HG03575 (cell line): ENCODE measurements around the gene HMGB3.
A peak's percentile ranks its signal among the peaks of the same experiment; 100 is the strongest.
"Not testable (repeated sequence)": the region's sequence is repeated elsewhere in the genome, so short reads cannot be mapped to it uniquely, and the experiment has no call there.

Experiments used
- ATAC-seq: cut with Tn5 transposase; IDR thresholded peaks from one replicate; pipeline ENCODE4 v1.9.1; 2021; ENCODE audit not compliant: unreplicated experiment, insufficient number of reproducible peaks, low FRiP score; ENCODE audit errors: extremely low read depth

The HMGB3 gene

DNA sequence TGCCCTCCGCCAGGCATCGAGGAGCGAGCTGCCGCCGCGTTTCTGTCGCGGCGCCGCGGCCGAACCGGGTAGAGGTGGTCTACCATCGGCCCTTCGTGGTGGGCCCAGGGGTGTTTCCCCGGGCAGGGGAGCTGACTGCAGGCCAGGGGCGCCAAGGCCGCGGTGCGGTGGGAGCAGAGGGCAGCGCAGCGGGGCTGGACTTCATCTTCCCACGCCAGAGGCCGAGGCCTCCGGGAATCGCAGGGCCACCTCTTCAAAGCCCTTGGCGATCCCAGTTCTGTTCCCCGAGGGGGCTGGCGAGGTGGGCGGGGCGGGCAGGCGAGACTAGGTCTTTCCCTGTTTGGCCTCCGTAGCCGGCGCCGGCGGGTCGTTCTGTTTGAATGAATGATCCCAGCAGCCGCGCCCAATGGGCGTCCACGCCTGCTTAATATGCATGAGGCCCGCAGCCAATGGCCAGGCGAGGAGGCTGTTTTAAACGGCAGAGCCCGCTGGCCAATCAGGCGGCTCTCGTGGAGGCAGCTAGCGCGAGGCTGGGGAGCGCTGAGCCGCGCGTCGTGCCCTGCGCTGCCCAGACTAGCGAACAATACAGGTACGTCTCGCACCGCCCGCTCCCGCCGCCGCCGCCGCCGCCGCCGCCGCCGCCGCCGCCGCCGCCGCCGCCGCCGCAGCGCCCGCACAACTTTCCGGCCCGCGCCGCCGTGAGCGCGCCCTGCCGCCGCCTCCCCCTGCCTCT, at the start of gene HMGB3:
TSS of gene HMGB3 (plus strand) at position 548 of the 733 bp plus-strand sequence. CDS start 2,265 bp downstream, outside the sequence.
- ATAC-seq, result peak; percentile 94

DNA sequence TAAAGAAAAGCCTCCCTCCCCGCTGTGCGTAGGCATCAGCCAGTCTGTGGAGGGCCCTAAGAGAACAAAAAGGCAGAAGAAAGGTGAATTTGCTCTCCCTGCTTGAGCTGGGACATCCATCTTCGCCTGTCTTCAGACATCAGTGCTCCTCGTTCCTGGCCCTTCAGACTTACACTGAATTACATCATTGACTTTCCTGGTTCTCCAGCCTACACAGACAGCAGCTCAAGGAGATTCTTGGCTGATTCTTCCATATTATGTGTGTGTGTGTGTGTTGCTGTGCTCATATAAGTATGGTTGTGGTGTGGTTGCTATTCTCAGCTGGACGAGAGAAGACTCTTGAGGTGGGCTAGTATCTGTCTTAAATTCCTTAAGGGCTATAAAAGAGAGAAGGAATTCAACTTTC, 49.2 kb upstream of the HMGB3 start:
- no peak for ATAC-seq

DNA sequence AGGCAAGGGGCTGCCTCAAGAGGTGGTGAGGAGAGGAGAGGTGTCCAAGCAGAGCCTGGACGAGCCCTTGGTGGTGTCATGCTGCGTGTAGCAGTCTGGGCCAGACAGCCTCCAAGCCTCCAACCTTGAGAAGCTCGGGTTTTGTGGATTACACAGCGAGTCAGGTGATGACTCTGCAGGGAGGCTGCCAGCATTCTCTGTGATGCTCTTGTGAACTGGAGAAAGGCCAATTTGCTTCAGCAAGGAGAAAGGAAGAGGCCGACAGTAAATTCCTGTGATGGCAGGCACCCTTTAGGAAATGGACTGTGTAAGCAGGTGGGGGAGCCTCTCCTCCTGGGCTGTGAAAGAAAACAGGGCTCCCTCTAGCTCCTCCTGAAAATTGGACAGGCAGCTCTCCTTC, 48.7 kb upstream of the HMGB3 start:
- no peak for ATAC-seq

DNA sequence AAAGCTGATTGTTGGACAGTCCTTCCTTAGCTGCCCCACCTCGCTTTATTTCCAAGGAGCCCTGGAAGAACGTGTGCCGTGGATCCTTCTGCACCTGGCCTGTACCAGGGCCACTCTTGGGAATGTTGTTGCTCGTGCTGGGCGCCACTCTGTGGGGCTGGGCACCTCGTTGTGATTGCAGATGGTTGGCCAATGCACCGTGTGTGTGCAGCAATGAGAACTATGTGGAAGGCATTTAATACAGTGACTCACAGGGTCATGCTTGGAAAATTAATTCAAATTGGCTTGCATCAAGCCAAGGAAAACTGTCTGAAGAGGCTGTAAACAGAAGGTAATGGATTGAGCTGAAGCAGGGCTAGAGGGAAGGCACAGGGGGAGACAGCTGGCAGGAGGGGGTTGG, 47.7 kb upstream of the HMGB3 start:
- no peak for ATAC-seq

DNA sequence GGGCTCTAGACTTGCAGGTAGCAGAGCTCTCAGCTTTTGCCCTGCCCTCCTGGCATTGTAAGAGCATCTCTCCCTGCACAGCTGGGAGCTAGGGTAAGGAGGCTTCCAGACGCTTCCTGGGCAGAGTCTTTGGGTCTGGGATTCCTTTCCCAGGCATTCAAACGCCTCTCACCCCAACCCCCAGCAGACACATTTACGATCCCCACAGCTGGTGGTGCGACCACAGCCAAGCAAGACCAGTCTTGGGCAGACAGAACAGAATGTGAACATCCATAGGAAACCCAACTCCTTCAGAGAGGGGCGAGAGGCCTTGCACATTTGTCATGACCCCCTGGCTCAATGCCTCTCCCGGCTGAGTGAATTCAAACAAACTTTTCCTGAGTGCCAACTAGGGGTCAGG, 46.6 kb upstream of the HMGB3 start:
- no peak for ATAC-seq

DNA sequence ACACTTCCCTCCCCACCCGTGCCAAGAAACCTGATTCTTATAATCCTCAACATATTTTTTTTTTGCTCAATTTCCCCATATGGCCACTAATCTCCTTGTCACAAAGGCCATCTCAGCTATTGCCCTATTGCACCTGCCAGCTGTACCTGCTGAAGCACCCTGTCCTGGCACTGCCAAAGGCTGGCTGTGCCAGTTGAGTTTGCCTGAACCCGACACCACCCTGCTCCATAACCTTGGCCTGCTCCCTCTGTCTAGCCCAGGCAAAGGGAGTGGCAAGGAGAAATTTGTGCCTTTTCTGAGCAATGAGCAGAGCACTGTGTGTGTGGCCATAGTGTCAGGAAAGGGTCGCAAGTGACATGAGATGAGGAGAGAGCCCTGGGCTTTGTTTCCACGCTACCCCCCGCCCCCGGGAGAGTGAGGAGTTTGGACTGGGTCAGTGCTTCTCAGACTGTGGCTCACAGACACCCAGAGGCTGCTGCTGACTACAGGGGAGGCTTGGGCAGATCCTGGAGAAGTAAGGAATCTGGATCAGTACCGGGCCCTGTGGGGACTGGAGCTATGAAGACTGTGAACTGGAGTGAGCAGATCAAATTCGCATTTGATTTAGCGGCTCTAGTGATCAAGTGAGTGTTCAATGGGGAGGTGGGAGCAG, 42.2 kb upstream of the HMGB3 start:
- no peak for ATAC-seq

DNA sequence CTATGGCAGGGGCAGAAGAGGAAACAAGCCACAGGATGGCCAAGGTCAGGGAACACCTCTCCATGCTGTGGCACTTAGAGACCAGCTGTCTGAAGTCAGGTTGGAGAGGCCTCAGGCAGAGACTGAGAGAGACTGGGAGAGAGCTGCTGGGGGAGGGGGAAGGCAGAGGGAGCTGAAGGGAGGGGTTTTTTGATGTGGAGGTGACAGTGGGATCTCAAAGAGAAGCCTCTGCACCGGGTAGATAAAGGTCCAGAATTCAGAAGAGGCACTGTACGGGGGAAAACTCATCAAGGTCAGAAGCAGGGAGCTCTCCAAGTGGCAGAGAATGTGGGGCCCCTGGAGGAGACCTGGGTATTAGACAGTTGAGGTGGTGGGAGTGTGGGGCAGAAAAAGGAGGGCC, 41.6 kb upstream of the HMGB3 start:
- no peak for ATAC-seq

DNA sequence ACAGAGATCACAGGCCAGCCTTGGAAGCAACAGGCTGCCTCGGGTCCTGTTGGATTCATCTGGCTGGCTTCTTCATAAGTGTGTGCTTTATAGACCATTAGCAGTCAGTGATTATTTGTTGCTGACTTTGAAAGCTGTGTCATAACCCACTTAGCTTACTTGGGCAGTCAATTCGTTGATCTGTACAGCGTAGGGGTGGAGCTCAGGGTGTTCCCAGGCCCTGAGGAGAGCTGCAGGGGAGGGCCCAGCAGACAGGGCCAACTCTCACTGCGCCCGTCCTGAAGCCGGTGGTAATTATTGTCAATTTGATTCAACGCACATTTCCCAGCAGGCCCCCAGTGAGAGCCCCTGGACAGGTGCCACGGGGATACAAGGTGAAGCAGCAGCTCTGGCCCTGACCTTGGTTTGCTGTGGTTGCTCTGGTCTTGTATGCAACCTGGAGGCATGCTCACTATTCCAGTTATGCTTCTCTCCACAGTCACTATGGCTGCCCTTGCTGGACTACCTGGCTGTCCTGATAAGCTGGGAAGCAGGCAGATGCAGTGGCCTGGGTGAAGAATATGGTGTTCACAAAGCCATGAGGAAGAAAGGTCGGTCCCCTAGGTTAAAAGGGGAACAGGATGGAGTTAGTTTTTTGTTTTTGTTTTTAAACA, 40.1 kb upstream of the HMGB3 start:
- ATAC-seq, result no peak

DNA sequence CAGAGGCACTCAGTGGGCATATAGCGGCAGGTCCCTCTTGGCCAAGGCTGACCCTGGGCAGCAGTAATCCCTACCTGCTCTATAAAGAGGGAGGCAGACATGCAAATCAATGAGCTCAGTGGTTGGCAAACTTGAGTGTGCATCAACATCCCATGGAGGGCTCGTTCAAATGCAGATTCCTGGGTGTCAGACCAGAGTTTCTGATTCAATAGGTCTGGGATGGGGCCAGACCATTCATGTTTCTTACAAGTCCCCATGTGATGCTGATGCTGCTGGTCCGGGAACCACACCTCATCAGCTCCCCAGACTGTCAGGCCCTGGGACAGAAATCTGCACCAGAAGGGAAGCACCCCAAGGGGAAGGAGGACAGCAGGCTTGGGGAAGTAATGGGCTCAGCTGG, 38.9 kb upstream of the HMGB3 start:
- no peak for ATAC-seq

DNA sequence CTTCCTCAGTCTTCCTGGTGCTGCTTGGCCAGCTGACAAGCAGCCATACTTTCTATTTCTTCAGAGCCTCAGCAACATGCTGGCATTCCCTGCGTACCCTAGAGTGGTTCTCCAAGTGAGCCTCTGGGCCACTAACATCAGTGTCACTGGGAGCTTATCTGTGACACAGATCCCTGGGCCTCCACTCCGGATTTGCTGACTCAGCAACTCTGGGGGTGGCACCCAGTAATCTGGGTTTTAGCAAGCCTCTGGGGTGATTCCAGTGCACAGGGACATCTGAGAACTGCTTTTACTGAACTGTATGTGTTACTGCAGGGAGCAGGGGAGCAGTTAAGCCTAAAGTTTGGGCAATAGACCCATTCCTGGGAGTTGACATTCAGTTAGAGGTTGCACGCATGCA, 28.2 kb upstream of the HMGB3 start:
- ATAC-seq, result no peak

DNA sequence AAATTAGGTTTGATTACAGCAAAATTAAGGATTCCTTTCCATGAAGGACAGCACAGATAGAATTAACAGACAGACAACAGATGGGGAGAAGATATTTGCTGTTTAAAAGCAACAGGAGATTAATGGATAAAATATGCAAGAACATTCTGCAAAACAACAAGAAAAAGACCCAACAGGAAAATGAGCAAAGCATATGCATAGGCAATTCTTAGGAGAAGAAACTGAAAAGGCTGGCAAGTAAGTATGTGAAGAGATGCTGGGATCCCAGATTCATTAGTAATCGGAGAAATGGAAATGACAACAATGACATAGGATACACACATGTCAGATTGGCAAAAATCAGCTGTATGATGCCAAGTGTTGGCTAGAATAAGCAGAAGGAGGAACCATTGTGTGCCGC, 27.5 kb upstream of the HMGB3 start:
- ATAC-seq, result no peak

DNA sequence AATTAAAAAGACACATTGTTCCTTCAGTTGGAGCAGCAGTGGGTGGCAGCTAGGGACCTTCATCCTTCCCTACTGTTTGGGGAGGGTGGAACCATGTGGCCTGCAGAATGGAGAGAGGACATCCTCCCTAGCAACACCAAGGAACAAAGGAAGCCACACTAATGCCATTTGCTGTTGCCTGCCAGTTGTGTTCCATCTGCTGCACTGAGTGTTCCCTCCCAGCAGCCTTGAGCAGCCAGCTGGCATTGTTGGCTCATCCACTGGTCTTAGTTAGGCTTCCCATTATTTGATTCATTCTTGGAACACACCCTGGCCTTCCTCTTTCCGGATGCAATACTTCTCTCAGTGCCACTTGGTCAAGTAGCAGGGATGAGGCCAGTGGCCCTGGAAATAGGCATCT, 25.0 kb upstream of the HMGB3 start:
- ATAC-seq, result no peak

DNA sequence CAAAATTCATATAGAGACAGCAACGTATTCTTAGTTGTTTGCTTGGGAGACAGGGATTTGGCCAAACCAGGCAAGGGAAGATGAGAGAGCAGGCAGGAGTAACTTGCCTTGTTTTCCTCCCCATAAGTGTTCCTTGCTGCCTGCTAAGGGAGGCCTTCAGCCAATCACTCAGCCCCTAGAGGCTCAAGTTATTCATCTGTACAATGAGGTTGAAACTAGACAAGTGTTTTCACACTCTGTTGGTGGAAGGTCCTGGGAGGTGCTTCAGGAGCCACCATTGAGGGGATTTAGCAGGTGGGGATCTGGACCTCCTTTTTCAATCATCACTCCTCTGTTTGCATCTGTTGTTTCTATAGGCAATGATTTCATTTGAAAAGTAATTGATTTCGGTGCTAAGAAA, 23.6 kb upstream of the HMGB3 start:
- ATAC-seq, result no peak

DNA sequence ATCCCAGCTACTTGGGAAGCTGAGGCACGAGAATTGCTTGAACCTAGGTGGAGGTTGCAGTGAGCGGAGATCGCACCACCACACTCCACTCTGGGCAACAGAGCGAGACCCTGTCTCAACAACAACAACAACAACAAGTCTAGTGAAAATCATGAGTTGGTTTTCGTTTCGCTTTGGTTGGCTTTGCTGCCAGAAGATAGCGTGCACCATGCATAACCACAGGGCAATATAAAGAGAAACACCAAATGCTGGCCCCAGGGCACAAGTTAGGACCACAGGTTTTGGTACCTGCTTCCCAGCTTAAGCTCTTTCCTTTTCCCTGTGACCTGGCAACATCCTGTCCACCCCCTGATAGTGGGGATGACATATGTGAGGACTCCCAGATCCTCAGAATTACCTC, 21.5 kb upstream of the HMGB3 start:
- ATAC-seq, result no peak

DNA sequence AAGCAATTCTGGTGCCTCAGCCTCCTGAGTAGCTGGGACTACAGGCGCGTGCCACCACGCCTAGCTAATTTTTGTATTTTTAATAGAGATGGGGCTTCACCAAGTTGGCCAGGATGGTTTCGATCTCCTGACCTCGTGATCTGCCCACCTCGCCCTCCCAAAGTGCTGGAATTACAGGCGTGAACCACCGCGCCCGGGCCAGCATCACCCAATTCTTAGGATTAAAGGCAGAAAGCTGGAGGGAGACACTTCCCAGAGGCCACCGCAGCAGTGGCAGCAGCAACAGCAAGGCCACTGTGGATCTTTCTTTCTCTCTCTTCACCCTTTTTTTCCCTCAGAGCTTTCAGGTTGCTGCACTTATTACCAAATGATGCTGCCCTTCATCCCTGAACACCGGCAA, 18.7 kb upstream of the HMGB3 start:
- not testable (repeated sequence) for ATAC-seq

DNA sequence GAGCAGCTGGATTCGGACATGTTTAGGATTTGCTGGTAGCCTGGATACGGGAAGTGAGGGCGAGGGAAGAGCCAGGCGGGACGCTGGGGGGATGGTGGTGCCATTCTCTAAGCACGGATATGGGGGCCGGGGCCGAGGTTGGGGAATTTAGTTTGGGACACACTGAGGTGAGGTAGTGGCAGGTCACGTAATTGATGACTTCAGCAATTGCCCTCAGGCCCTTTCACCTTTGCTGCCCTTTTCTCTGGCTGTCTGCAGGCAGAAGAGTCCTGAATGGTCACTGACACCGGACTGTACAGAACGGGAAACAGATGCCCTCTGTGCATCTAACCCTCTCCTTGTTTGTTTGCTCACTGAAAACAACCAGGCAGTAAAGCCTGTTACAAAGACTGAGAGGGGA, 16.9 kb upstream of the HMGB3 start:
- no peak for ATAC-seq

DNA sequence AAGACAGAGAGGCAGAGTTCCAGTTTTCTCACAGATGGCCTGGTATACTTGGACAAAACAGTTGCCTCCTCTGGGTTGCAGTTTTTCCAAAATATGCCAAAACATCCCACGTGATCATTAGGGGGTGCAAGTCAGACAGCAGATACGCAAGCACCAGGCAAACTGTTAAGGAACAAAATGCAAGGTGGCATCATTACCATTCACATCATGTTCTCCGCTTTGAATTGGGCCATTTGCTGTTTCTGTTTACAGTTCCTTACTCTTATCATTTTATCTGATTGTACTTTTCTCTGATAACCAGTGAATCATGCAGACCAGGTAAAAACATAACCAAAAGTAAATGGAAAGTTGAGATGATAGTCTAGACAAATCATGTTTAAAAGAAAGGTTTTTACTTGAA, 16.4 kb upstream of the HMGB3 start:
- no peak for ATAC-seq

DNA sequence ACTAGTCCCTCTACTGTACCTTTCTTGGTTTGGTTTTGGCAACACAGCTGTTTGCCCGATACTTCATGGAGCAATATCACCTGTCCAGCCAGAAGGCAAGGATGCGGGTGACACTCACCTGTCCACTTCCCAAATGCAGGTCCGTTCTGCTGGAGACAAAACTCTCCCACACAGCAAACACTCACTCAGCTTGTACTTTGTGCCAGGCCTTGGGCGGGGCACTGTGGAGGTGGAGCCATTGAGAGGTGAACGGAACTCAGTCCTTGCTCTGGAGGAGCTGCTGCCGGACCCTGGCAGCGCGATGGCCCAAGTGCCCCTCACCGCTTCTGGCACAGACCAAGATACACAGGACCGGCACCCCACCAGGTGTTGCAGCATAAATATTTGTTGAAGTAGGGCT, 15.3 kb upstream of the HMGB3 start:
- ATAC-seq, result no peak

DNA sequence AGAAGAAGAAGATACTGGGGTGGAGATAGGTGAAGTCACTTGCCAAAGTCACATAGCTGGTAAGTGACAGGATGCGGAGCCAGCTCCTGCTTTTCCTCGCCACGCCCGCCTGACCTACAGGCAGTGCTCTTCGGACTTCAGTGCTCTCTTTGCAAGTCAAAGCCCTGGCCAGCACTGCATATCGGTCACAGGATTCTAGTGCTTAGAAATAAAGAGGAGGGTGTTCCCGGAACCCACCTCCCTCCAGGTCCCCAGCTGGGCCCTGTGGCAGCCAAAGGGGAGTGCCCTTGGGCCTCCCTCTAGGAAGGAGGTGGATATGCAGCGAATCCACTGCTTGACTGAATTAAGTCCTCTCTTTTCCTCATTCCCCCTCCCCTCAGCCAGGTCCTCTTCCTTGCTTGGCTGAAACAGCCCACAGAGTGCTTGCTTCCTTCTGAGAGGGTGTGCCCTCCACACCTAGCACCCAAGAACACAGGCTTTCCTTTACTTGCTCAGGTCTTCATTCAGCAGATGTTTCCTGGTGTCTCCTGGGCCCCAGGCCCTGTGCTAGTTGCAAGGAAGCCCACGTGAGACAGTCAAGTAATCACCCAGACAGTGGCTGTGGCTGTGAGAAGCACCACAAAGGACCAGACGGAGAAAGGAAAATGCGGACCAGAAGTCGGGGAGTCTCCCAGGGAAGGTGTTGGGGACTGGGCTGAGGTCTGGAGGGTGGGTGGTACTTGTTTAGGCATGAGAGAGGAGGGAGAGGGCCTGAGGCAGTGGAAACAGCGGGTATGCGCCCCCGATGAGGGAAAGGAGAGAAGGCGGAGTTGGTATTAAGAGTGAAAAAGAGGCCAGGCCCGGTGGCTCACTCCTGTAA, 14.0 kb upstream of the HMGB3 start:
- ATAC-seq, result no peak
